ENCODE results near the gene STX4. TPM values are rescaled to one million over a fixed set of nuclear protein-coding genes. Genes with fewer than 3 reads are reported as not detected.

The STX4 gene, protein sequence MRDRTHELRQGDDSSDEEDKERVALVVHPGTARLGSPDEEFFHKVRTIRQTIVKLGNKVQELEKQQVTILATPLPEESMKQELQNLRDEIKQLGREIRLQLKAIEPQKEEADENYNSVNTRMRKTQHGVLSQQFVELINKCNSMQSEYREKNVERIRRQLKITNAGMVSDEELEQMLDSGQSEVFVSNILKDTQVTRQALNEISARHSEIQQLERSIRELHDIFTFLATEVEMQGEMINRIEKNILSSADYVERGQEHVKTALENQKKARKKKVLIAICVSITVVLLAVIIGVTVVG
- total RNA-seq, result 10 to 100 TPM; 19.5 to 65.8 (median 39.7) TPM
- 10 to 100 TPM; 50.5 to 73.8 TPM for polyA plus RNA-seq
- long read RNA-seq, donor 1, transcript STX4-201 (11 exons, 1,481 nt), result major isoform, 26 of 42 reads
- long read RNA-seq, donor 1, partial matches to known transcripts, result 4 of 42 reads
- long read RNA-seq, donor 1, other reads (novel, unspliced or antisense), result 7 of 42 reads
- long read RNA-seq, donor 2, transcript STX4-201 (11 exons, 1,481 nt), result major isoform, 44 of 60 reads
- long read RNA-seq, donor 2, partial matches to known transcripts, result 3 of 60 reads
- long read RNA-seq, donor 2, other reads (novel, unspliced or antisense), result 12 of 60 reads
- long read RNA-seq, donor 3, transcript STX4-201 (11 exons, 1,481 nt), result major isoform, 43 of 53 reads
- long read RNA-seq, donor 3, partial matches to known transcripts, result 3 of 53 reads
- long read RNA-seq, donor 3, other reads (novel, unspliced or antisense), result 4 of 53 reads

- H3K27ac ChIP-seq, result peak within 1 kb of the TSS; percentile 91 to 99 (median 96)
- H3K9me3 ChIP-seq, result no peaks in the 10 kb centered on the region
- DNase-seq, result peak; percentile 98 to 99 (median 98)
- peak within 1 kb of the TSS; percentile 73 to 100 (median 90) for H3K4me3 ChIP-seq
- WGBS, 4 donors, result 0 to 1% (median 1%) methylated on average over 54 to 75 of the region's 75 CpGs
- no peak for TF ChIP-seq POLR2A (IDR thresholded peaks at IDR 0.05)
- TF ChIP-seq CTCF (IDR thresholded peaks at IDR 0.05), result no peak
- intact Hi-C loops (cut with DNase I), result loop anchor here in 9 of 10 donors (1.0 to 5.0 kb wide), 14 partner anchors 34 to 426 kb away; partner anchors contain the start of genes ZNF646 (in 7 of the 9), ZNF668 (in 7 of the 9), ARMC5 (in 2 of the 9) and HSD3B7 (in 1 of the 9)
- H3K4me1 ChIP-seq, result peaks cover 4 to 31% (median 18%) of the 10 kb centered on the region in 12 donors
- no peaks in the 10 kb centered on the region for H3K27me3 ChIP-seq
- H3K36me3 ChIP-seq, result peaks cover 0 to 35% (median 31%) of the 10 kb centered on the region in 9 donors
- ATAC-seq, result peak; percentile 93 to 95 (median 94)
These were observed at the start of gene STX4 for GRCh38 chr16:31032736-31033708. Gene STX4 (plus strand): TSS chr16:31033558. CDS start chr16:31033806, 248 bp downstream.

DNA sequence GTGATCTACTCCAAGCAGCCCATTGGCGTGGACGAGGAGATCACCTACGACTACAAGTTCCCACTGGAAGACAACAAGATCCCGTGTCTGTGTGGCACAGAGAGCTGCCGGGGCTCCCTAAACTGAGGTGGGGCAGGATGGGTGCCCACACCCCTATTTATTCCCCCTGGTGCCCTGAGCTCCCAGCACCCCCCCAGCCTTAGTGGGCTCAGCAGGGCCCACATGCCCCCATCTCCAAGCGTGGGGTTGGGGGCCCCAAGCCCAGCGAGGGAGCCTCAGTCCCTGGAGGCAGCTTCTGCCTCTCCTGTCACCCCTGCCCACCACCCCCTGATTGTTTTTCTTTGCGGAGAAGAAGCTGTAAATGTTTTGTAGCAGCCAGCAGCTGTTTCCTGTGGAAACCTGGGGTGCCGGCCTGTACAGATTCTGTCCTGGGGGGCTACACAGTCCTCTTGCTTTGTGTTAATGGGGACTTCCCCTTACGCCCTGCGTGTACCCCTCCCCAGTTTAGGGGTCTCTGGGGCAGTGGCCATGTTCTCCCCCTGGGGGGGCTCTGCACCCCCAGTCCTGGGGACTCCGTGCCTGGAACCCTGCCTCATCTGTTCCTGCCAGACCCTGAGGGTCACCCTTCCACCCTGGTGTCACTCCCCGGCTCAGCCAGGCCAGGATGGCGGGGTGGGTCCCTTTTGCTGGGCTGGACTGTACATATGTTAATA lies 49.3 kb upstream of the STX4 start:
- WGBS, 4 donors, result 77 to 87% (median 85%) methylated on average over 14 of the region's 14 CpGs

More for the DNA sequence above, 49.3 kb upstream of the STX4 start:
- TF ChIP-seq CTCF (IDR thresholded peaks at IDR 0.05), result no peak
- TF ChIP-seq POLR2A (IDR thresholded peaks at IDR 0.05), result no peak
- ATAC-seq (no peak), DNase-seq (no peak)
- Histone ChIP-seq H3K9me3 (no peaks in the 10 kb centered on the region), H3K4me1 (peaks cover 0 to 21% (median 11%) of the 10 kb centered on the region in 12 donors), H3K36me3 (peaks cover 0 to 71% (median 46%) of the 10 kb centered on the region in 9 donors), H3K27me3 (no peaks in the 10 kb centered on the region), H3K4me3 (no peak overlapping the region), H3K27ac (peak overlapping the region in 1 of 12 donors; percentile 82)
- intact Hi-C loops (cut with DNase I), result loop anchor here in 9 of 10 donors (2.0 to 10.0 kb wide), 12 partner anchors 91 to 891 kb away; partner anchors contain the start of genes ZNF843 (in 5 of the 9), VKORC1 (in 2 of the 9), ZNF267 (in 1 of the 9) and ZNF646 (in 1 of the 9)
